Stimulated activated CD4-positive, alpha-beta T cell treated with anti-CD3 and anti-CD28 coated beads, Interleukin-12 subunit alpha, Interleukin-12 subunit beta, amount 100 ng/mL, for 24 hours (primary cell): Measurements from ENCODE around the gene SCNN1G.

Experiments
- DNase-seq, 2 experiments: peaks; one replicate each; pipeline ENCODE4 v3.0.0-alpha.2; 2020; ENCODE audit warnings: low read depth in 2 of 2

SCNN1G gene

DNA sequence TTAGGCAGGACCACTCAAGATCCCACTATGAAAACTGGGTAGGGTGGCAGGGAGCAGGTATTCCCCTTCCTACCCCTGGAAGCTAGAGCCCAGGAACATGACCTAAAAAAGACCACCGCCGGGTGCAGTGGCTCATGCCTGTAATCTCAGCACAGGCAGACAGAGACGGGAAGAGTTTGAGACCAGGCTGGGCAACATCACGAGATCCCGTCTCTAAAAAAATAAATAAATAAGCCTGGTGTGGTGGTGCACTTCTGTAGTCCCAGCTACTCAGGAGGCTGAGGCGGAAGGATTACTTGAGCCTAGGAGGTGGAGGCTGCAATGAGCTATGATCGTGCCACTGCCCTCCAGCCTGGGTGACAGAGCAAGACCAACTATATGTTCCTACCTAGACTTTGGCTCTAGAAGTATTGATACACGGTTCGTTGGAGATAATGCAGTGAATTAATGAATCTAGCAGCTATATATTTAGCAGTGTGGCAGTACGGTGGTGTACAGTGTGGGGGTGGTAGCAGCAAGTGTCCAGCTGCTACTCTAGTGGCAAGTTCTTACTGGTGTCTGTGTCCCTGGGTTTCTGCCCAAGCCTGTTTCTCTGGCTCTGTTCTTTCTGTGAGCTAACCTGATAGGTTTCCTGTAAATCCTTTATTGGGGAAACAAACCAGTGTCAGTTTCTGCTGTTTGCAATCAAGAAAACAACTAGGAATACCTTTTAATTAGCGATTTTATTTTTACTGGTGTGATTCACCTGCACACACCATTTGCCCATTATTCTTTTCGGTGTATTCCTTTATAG lies 30.0 kb upstream of the SCNN1G start:
- no peak for DNase-seq

DNA sequence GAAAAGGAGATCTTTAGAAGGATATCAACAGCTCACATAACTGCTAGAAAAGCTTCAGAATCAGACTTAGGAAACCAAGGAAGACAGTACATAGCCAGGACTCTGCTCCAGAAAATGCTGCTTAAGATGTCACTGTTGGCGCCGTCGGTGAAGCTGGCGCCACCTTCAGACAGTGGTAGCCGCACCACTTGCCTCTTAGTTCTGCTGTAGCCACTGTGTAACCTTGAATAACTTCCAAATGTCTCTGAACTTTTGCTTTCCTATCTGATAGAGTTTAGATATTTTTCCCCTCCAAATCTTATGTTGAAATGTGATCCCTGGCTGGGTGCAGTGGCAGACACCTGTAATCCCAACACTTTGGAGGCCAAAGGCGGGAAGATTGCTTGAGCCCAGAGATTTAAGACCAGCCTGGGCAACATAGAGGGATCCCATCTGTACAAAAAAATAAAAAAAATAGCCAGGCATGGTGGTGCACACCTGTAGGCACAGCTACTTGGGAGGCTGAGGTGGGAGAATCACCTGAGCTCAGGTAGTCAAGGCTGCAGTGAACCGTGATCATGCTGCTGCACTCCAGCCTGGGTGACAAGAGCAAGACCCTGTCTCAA lies 27.0 kb upstream of the SCNN1G start:
- no peak for DNase-seq

GRCh38 chr16:23156110-23156509 lies 26.4 kb upstream of the SCNN1G start:
- no peak for DNase-seq

- DNase-seq = no peak
Measured at GRCh38 chr16:23156946-23157460, 25.5 kb upstream of the SCNN1G start.

DNA sequence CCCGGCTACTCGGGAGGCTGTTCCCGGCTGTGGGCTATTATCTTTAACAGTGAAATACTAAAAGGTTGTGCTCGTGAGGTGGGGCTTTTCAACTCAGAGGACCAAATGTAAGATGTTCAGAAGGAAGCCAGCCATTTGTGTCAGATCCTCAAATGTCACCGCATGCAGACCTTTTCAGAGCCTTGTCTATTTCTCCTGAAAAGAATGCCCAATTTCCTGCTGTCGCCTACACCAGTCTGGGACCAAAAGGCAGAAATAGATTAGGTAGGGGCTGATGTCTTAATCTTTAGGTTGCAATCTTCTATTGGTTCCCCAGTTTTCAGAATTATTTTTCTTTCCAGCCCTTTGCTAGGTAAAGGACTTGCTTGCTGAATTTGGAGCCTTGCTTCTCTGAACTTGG lies 24.4 kb upstream of the SCNN1G start:
- DNase-seq = no peak

- DNase-seq = no peak
Measured at GRCh38 chr16:23160082-23160481, 22.5 kb upstream of the SCNN1G start.

DNA sequence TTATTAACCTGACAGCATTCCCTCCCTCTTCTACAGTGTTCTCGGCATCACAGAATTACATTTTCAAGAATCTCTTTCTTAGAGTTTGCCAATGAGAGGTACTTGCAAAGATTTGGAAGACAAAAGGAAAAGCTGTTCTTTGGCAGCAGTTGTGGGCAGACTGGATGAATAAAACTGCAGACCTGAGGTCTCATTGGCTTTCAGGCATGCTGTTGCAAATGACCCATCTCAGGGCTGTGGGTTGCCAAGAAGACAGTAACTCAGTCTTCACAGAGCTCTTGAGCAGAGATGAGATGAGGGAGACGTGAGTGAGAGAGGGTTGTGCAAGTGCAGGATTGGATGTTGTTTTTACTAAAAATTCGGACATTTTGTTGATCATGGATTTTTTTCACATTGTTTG lies 22.0 kb upstream of the SCNN1G start:
- DNase-seq = no peak

GRCh38 chr16:23163921-23164320 lies 18.6 kb upstream of the SCNN1G start:
- no peak for DNase-seq

GRCh38 chr16:23164736-23165135 lies 17.8 kb upstream of the SCNN1G start:
- DNase-seq = no peak

DNA sequence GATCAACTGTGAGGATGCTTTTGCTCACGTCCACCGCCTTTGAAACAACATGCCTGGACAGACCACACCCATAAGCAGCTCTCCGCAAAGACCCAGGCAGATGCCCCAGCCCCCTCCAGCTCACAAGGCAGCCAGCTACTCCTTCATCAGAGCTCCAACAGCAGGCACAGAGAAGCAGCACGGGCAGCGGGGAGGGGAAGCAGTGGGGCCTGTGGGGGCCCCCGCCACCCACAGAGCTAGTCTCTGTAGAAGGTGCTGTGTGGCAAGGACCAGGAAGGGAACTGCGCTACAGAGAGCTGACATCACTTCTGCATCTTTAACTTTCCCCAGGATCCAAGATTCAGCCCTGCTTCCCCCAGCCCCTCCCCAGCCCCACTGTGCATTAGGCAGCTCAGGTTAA lies 10.0 kb upstream of the SCNN1G start:
- DNase-seq = no peak

GRCh38 chr16:23172994-23173393 lies 9.6 kb upstream of the SCNN1G start:
- no peak for DNase-seq

- no peak for DNase-seq
Measured at GRCh38 chr16:23174622-23175021, 7.9 kb upstream of the SCNN1G start.

DNA sequence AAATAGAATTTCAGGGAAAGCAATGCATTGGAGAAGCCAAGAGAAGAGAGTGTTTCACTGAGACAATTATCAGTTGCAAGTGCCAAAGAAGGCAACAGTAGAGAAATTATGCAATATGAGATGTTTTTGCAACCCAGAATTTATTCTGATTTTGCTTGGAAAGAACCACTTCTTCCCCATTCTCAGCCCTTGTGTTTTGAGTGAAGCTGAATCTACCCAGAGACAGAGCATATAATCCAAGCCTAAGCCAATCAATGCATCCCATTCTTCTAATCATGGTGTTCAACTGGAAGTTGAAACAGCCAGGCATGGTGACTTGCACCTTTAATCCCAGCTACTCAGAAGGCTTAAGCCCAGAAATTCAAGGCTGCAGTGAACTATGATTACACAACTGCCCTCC lies 6.9 kb upstream of the SCNN1G start:
- DNase-seq = no peak

DNA sequence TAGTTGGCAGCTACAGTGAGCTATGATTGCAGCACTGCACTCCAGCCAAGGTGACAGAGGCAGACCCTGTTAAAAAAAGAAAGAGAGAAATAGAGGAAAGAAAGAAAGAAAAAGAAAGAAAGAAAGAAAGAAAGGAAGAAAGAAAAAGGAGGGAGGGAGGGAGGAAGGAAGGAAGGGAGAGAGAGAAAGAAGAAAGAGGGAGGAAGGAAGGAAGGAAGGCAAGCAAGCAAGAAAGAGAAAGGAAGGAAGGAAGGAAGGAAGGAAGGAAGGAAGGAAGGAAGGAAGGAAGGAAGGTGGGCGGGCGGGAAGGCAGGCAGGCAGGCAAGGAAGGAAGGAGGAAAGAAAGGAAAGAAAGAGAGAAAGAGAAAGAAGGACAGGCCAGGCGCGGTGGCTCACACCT lies 1.0 kb upstream of the SCNN1G start:
- no peak for DNase-seq

GRCh38 chr16:23182206-23182678 lies 303 bp upstream of the SCNN1G start:
- DNase-seq = peak; percentile 40 to 64

DNA sequence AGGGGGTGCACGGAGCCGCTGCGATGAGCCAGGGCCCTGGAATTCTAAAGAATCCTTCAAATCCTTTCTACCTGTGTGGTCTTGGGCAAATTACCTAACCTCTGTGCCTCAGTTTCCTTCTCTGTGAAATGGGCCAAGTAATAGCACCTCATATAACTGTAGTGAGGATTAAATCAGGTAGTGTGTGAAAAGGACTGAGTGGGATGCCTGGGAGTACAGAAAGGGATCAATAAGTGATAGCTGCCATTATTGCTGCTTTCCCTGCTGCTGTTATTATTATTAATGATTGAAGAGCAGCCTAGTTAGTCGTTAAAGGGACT lies 958 bp downstream of the SCNN1G start:
- no peak for DNase-seq

- DNase-seq = no peak
Measured at GRCh38 chr16:23185656-23186055, 3.1 kb downstream of the SCNN1G start.

- no peak for DNase-seq
Measured at GRCh38 chr16:23186171-23186570, 3.6 kb downstream of the SCNN1G start.

GRCh38 chr16:23187341-23187740 lies 4.8 kb downstream of the SCNN1G start:
- DNase-seq = no peak

GRCh38 chr16:23188911-23189310 lies 6.4 kb downstream of the SCNN1G start:
- no peak for DNase-seq

DNA sequence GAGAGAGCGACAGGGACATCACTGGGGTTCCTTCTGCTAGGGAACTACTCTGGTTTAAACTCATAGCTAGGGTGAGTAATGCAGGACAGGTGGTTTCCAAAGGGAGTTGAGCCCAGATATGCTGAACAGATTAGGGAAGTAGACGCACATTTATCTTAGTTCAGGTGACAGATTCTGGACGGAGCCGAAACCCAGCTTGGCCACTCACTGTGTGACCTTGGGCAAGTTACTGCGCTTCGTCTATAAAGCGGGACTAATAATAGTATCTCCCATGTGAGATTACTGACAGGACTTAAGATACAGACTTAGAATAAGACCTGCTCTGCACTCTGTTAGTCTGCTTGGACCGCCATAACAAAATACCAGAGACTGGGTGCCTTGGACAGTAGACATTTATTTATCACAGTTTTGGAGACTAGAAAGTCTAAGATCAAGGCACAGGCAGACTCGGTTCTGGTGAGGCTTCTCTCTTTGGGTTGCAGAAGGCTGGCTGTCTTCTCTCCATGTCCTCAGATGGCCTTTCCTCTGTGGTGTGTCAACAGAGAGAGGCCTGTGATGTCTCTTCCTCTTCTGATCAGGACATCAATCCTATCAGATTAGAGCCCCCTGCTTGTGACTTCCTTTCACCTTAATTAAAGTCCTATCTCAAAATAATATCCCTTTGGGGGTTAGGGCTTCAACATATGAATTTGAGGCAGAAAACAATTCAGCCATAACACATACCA lies 12.1 kb downstream of the SCNN1G start:
- DNase-seq = no peak

GRCh38 chr16:23195366-23195978 lies 12.9 kb downstream of the SCNN1G start:
- no peak for DNase-seq
